Activated CD4-positive, alpha-beta T cell treated with anti-CD3 and anti-CD28 coated beads for 36 hours (primary cell): ENCODE measurements around the gene AMH. TPM values are rescaled to one million over a fixed set of nuclear protein-coding genes. Genes with fewer than 3 reads are reported as not detected.

Experiments
- ATAC-seq: fragments of 200-7000 bp; cut with Tn5 transposase; one replicate; pipeline ENCODE4 v1.10.0; 2021; ENCODE audit warnings: mild to moderate bottlenecking, moderate library complexity
- CTCF ChIA-PET: fragments of 350-600 bp; sonication (Branson Sonifier 250); formaldehyde crosslinking; loops from one replicate; lab custom pipeline; 2021; ENCODE audit warnings: antibody characterized with exemption; lab: Charles Lee
- POLR2A ChIA-PET: fragments of 350-600 bp; sonication (Branson Sonifier 250); formaldehyde crosslinking; loops from one replicate; lab custom pipeline; 2021; ENCODE audit warnings: antibody characterized with exemption, inconsistent platforms; lab: Charles Lee
- DNase-seq: peaks from one replicate; pipeline ENCODE4 v3.0.0-alpha.2; 2020
- H3K27ac Mint-ChIP-seq: one replicate; pipeline ENCODE4 v1.8.0; 2021; ENCODE audit warnings: mixed read lengths
- H3K27me3 Mint-ChIP-seq: one replicate; pipeline ENCODE4 v1.8.0; 2021; ENCODE audit warnings: mixed read lengths
- H3K36me3 Mint-ChIP-seq: one replicate; pipeline ENCODE4 v1.8.0; 2021; ENCODE audit warnings: low read depth, mixed read lengths
- H3K4me1 Mint-ChIP-seq: one replicate; pipeline ENCODE4 v1.8.0; 2021; ENCODE audit warnings: mixed read lengths
- H3K4me3 Mint-ChIP-seq: one replicate; pipeline ENCODE4 v1.8.0; 2021; ENCODE audit warnings: mild to moderate bottlenecking, moderate library complexity, mixed read lengths
- H3K9me3 Mint-ChIP-seq: one replicate; pipeline ENCODE4 v1.8.0; 2021; ENCODE audit warnings: low read depth, mixed read lengths
- intact Hi-C, 2 experiments: fragments of 100-400 bp; cut with DNase I in 1 of 2; cut with micrococcal nuclease in 1 of 2; formaldehyde crosslinking; loops; one replicate each; pipeline versions ENCODE4 v1.14.2 to v1.15.1; 2022 to 2024; cut with DNase I, micrococcal nuclease
- microRNA-seq: library from miRNA; unstranded; fragments of <30 nt; microRNA quantifications from one replicate; pipeline ENCODE4 v1.2.0, GENCODE V29; 2021; ENCODE audit warnings: borderline replicate concordance
- total RNA-seq, 2 experiments: library from RNA; stranded (reverse); gene quantifications; one replicate each; pipeline ENCODE4 v1.2.3, GENCODE V29; 2021

Gene AMH
- total RNA-seq, 2 experiments from 2014 or later: 1.9 to 2.7 TPM

- H3K4me3 Mint-ChIP-seq: peak overlapping the region; percentile 67
- intact Hi-C loops: loop anchor here in 1 of 2 experiments (1.0 kb wide), 1 partner anchor 37 kb away; no protein-coding TSS in a partner anchor
- H3K27ac Mint-ChIP-seq: peak overlapping the region; percentile 62
- ChIA-PET CTCF (interaction anchor here (1.0 kb wide), 1 partner anchor 17 kb away, joined by 3 read pairs; no protein-coding TSS in a partner anchor), POLR2A (interaction anchor here (2.2 kb wide), 1 partner anchor 12 kb away, joined by 18 read pairs; no protein-coding TSS in a partner anchor)
- H3K27me3 Mint-ChIP-seq: peaks cover 10% of the 10 kb centered on the region
- peaks cover 17% of the 10 kb centered on the region for H3K4me1 Mint-ChIP-seq
- no peaks in the 10 kb centered on the region for H3K9me3 Mint-ChIP-seq
- DNase-seq: peak; percentile 67
- H3K36me3 Mint-ChIP-seq: peaks cover 2% of the 10 kb centered on the region
- ATAC-seq: peak; percentile 65
These were observed 40.8 kb downstream of the AMH start for GRCh38 chr19:2289714-2290435.

- H3K4me3 Mint-ChIP-seq: peak overlapping the region; percentile 44
These were observed 41.5 kb downstream of the AMH start for GRCh38 chr19:2290441-2291184.

GRCh38 chr19:2291185-2291751, 42.1 kb downstream of the AMH start:
- peaks cover 2% of the 10 kb centered on the region for H3K36me3 Mint-ChIP-seq
- no peak for ATAC-seq
- H3K4me3 Mint-ChIP-seq: no peak overlapping the region
- peaks cover 10% of the 10 kb centered on the region for H3K27me3 Mint-ChIP-seq
- ChIA-PET POLR2A (no interaction called here), CTCF (no interaction called here)
- no peak overlapping the region for H3K27ac Mint-ChIP-seq
- no peak for DNase-seq
- peaks cover 17% of the 10 kb centered on the region for H3K4me1 Mint-ChIP-seq
- H3K9me3 Mint-ChIP-seq: no peaks in the 10 kb centered on the region
- intact Hi-C loops: no loop called here

More at GRCh38 chr19:2290441-2291184, 41.5 kb downstream of the AMH start:
- Mint-ChIP-seq H3K27ac (no peak overlapping the region), H3K27me3 (peaks cover 10% of the 10 kb centered on the region), H3K4me1 (peaks cover 17% of the 10 kb centered on the region), H3K9me3 (no peaks in the 10 kb centered on the region), H3K36me3 (peaks cover 2% of the 10 kb centered on the region)
- ATAC-seq (no peak), DNase-seq (peak; percentile 40)
- CTCF ChIA-PET: no interaction called here
- POLR2A ChIA-PET: no interaction called here
- intact Hi-C loops: loop anchor here in 1 of 2 experiments (1.0 kb wide), 1 partner anchor 37 kb away; no protein-coding TSS in a partner anchor

GRCh38 chr19:2294687-2295335, 45.7 kb downstream of the AMH start:
- no peak overlapping the region for H3K4me3 Mint-ChIP-seq

GRCh38 chr19:2296141-2296540, 47.0 kb downstream of the AMH start:
- Mint-ChIP-seq H3K4me3 (no peak overlapping the region), H3K9me3 (no peaks in the 10 kb centered on the region), H3K4me1 (peaks cover 3% of the 10 kb centered on the region), H3K27me3 (no peaks in the 10 kb centered on the region), H3K27ac (no peak overlapping the region), H3K36me3 (peaks cover 2% of the 10 kb centered on the region)
- ATAC-seq (no peak), DNase-seq (no peak)
- POLR2A ChIA-PET: no interaction called here
- intact Hi-C loops: no loop called here
- CTCF ChIA-PET: no interaction called here

More at GRCh38 chr19:2294687-2295335, 45.7 kb downstream of the AMH start:
- Mint-ChIP-seq H3K27ac (no peak overlapping the region), H3K9me3 (no peaks in the 10 kb centered on the region), H3K36me3 (peaks cover 2% of the 10 kb centered on the region), H3K4me1 (peaks cover 4% of the 10 kb centered on the region), H3K27me3 (no peaks in the 10 kb centered on the region)
- DNase-seq (no peak), ATAC-seq (no peak)
- ChIA-PET POLR2A (interaction anchor here (0.6 kb wide), 1 partner anchor 333 kb away, joined by 3 read pairs; no protein-coding TSS in a partner anchor), CTCF (interaction anchor here (0.6 to 1.2 kb wide), 3 partner anchors 21 to 105 kb away, joined by 3 to 4 read pairs (median 3); no protein-coding TSS in a partner anchor)
- intact Hi-C loops: no loop called here

- CTCF ChIA-PET: no interaction called here
- intact Hi-C loops: no loop called here
- no peak for ATAC-seq
These were observed 51.4 kb downstream of the AMH start for GRCh38 chr19:2300533-2300932.

More at GRCh38 chr19:2300533-2300932, 51.4 kb downstream of the AMH start:
- H3K4me3 Mint-ChIP-seq: no peak overlapping the region
- peaks cover 18% of the 10 kb centered on the region for H3K27me3 Mint-ChIP-seq
- DNase-seq: no peak
- H3K27ac Mint-ChIP-seq: no peak overlapping the region
- H3K36me3 Mint-ChIP-seq: no peaks in the 10 kb centered on the region
- no peaks in the 10 kb centered on the region for H3K9me3 Mint-ChIP-seq
- POLR2A ChIA-PET: no interaction called here
- H3K4me1 Mint-ChIP-seq: peaks cover 5% of the 10 kb centered on the region

Small RNA genes lying within 50 kb of the gene (microRNA-seq; reads per million reads assigned to microRNA genes)
- gene MIR1227: 14.4 reads per million, percentile 37 among the genes with 10 or more reads in this experiment
- not detected for gene MIR4321

Other genes with a start within 250 kb of the AMH start
- gene BTBD2, start 233.6 kb upstream of the AMH start, total RNA-seq: 10 to 100 TPM; 46.7 to 61.8 TPM
- gene MKNK2, start 198.1 kb upstream of the AMH start, total RNA-seq: 100 to 1,000 TPM; 139 to 155 TPM
- 100 to 1,000 TPM; 148 to 156 TPM for gene MOB3A, start 153.0 kb upstream of the AMH start, total RNA-seq
- 10 to 100 TPM; 15.2 to 16.6 TPM for gene IZUMO4, start 152.4 kb upstream of the AMH start, total RNA-seq
- gene AP3D1, start 97.8 kb upstream of the AMH start, total RNA-seq: 100 to 1,000 TPM in 1 of 2 experiments, 10 to 100 TPM in 1; 82.7 to 105 TPM
- gene DOT1L, start 85.4 kb upstream of the AMH start, total RNA-seq: 10 to 100 TPM; 62.5 to 73.8 TPM
- 10 to 100 TPM; 38.4 to 61.8 TPM for gene PLEKHJ1, start 13.0 kb upstream of the AMH start, total RNA-seq
- gene SF3A2, start 12.5 kb upstream of the AMH start, total RNA-seq: 100 to 1,000 TPM; 146 to 192 TPM
- gene JSRP1, start 7.1 kb downstream of the AMH start, total RNA-seq: under 1 TPM; 0.39 to 0.75 TPM
- not detected for gene PEAK3, start 32.9 kb downstream of the AMH start, total RNA-seq
- gene LINGO3, start 58.8 kb downstream of the AMH start, total RNA-seq: not detected
- 100 to 1,000 TPM; 113 to 134 TPM for gene LSM7, start 79.3 kb downstream of the AMH start, total RNA-seq
- gene SPPL2B, start 79.4 kb downstream of the AMH start, total RNA-seq: 10 to 100 TPM; 37.7 to 48.5 TPM
- not detected for gene TMPRSS9, start 110.9 kb downstream of the AMH start, total RNA-seq
- gene TIMM13, start 178.3 kb downstream of the AMH start, total RNA-seq: 100 to 1,000 TPM in 1 of 2 experiments, 10 to 100 TPM in 1; 70.7 to 104 TPM
- 10 to 100 TPM; 91.0 to 93.9 TPM for gene LMNB2, start 207.6 kb downstream of the AMH start, total RNA-seq
- gene GADD45B, start 226.8 kb downstream of the AMH start, total RNA-seq: 10 to 100 TPM; 57.7 to 71.2 TPM